A673 (cell line): Measurements from ENCODE around the gene BCLAF1. TPM values are rescaled to one million over a fixed set of nuclear protein-coding genes. Genes with fewer than 3 reads are reported as not detected.

ENCODE experiments used
- BruUV-seq: library from RNA; stranded (reverse); fragments of 400-500 nt; replicated peaks from 2 replicates; lab custom pipeline; 2021; lab: Mats Ljungman, UMichigan
- CTCF ChIA-PET: fragments of 300-600 bp; sonication (Branson Sonifier 250); formaldehyde crosslinking; loops from one replicate; lab custom pipeline; 2022; ENCODE audit warnings: antibody characterized with exemption; lab: Charles Lee
- POLR2A ChIA-PET: fragments of 300-600 bp; sonication (Branson Sonifier 250); formaldehyde crosslinking; loops from one replicate; lab custom pipeline; 2022; ENCODE audit warnings: antibody characterized with exemption; ENCODE audit not compliant: low non-redundant PET; lab: Charles Lee
- DNase-seq: peaks from one replicate; pipeline ENCODE4 v3.0.0-alpha.2; 2015; ENCODE audit warnings: low spot score
- H3K27ac ChIP-seq: fragments of 200-600 bp; sonication (generic); 2 replicates; pipeline ENCODE4 v1.5.1; 2016; ENCODE audit warnings: mixed run types, low read depth, mild to moderate bottlenecking, mixed read lengths, antibody characterized with exemption, low read length; ENCODE audit not compliant: poor library complexity, severe bottlenecking
- H3K27me3 ChIP-seq: fragments of 200-600 bp; sonication (generic); replicated peaks from 2 replicates; pipeline ENCODE4 v1.6.1; 2017; ENCODE audit warnings: mixed run types, low read depth, mild to moderate bottlenecking, mixed read lengths, antibody characterized with exemption, low read length; ENCODE audit not compliant: insufficient read depth, poor library complexity
- H3K36me3 ChIP-seq: fragments of 200-600 bp; sonication (generic); 2 replicates; pipeline ENCODE4 v1.6.1; 2016; ENCODE audit warnings: mixed run types, mild to moderate bottlenecking, mixed read lengths, antibody characterized with exemption, low read length; ENCODE audit not compliant: insufficient read depth, poor library complexity, severe bottlenecking
- H3K4me1 ChIP-seq: fragments of 200-600 bp; sonication (generic); 2 replicates; pipeline ENCODE4 v1.6.1; 2017; ENCODE audit warnings: mixed run types, mild to moderate bottlenecking, mixed read lengths, antibody characterized with exemption, low read length; ENCODE audit not compliant: insufficient read depth, poor library complexity, severe bottlenecking
- H3K4me3 ChIP-seq: fragments of 200-600 bp; sonication (generic); 2 replicates; pipeline ENCODE4 v1.5.1; 2016; ENCODE audit warnings: low read depth, mixed run types, mild to moderate bottlenecking, mixed read lengths, low read length; ENCODE audit not compliant: poor library complexity, severe bottlenecking
- H3K9me3 ChIP-seq: fragments of 200-600 bp; sonication (generic); 2 replicates; pipeline ENCODE4 v1.6.1; 2016; ENCODE audit warnings: mixed run types, low read depth, mild to moderate bottlenecking, mixed read lengths, antibody characterized with exemption, low read length; ENCODE audit not compliant: poor library complexity, severe bottlenecking
- EZH2 ChIP-seq: fragments of 200-600 bp; sonication (generic); IDR thresholded peaks from 2 replicates; pipeline ENCODE4 v1.6.1; 2017; ENCODE audit warnings: borderline replicate concordance, low read depth, mild to moderate bottlenecking, mixed read lengths, antibody characterized with exemption, low read length; ENCODE audit not compliant: poor library complexity, severe bottlenecking
- intact Hi-C: fragments of 100-400 bp; cut with micrococcal nuclease; formaldehyde crosslinking; loops from one replicate; pipeline ENCODE4 v1.10.0; 2022; ENCODE audit not compliant: unreplicated experiment
- total RNA-seq: library from RNA; stranded (reverse); gene quantifications from 2 replicates; pipeline ENCODE4 v1.2.3, GENCODE V29; 2021
- TF ChIP-seq, protein P1 (sequence below): fragments of 300-800, 200-600 bp; sonication (generic); conservative IDR thresholded peaks from 2 replicates; pipeline ENCODE4 v1.5.1; 2017; ENCODE audit warnings: low read depth, mild to moderate bottlenecking, antibody characterized with exemption, low read length, moderate library complexity, mixed read lengths

The BCLAF1 gene
- total RNA-seq, 1 experiment from 2014 or later = 284 TPM

DNA sequence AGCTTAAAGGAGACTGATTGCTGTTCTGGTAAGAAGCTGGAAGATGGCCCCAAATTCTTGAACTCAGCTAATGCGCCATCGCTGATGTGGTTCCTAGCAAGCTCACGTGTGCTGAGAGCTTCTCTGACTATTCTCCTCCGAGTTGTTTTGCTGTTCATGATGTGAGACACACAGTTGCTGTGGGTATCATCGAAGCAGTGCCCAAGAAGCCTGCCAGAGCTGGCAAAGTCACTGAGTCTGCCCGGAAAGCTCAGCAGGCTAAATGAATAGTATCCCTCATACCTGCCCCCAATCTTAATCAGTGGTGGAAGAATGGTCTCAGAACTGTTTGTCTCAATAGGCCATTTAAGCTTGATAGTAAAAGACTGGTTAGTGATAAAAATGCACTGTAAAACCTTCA lies 28.3 kb upstream of the BCLAF1 start:
- BruUV-seq = no TSS peak
- no peaks in the 10 kb centered on the region for H3K4me1 ChIP-seq
- no peak overlapping the region for H3K27ac ChIP-seq
- ChIA-PET CTCF (interaction anchor here (0.7 kb wide), 1 partner anchor 1014 kb away, joined by 4 read pairs; no protein-coding TSS in a partner anchor), POLR2A (no interaction called here)
- peaks cover 3% of the 10 kb centered on the region for H3K27me3 ChIP-seq
- H3K4me3 ChIP-seq = no peak overlapping the region
- DNase-seq = no peak
- intact Hi-C loops = loop anchor here (5.0 to 10.0 kb wide), 2 partner anchors 643 to 866 kb away; no protein-coding TSS in a partner anchor
- no peaks in the 10 kb centered on the region for H3K9me3 ChIP-seq
- H3K36me3 ChIP-seq = no peaks in the 10 kb centered on the region
- no peak for TF ChIP-seq EZH2
- TF ChIP-seq, protein P1, sequence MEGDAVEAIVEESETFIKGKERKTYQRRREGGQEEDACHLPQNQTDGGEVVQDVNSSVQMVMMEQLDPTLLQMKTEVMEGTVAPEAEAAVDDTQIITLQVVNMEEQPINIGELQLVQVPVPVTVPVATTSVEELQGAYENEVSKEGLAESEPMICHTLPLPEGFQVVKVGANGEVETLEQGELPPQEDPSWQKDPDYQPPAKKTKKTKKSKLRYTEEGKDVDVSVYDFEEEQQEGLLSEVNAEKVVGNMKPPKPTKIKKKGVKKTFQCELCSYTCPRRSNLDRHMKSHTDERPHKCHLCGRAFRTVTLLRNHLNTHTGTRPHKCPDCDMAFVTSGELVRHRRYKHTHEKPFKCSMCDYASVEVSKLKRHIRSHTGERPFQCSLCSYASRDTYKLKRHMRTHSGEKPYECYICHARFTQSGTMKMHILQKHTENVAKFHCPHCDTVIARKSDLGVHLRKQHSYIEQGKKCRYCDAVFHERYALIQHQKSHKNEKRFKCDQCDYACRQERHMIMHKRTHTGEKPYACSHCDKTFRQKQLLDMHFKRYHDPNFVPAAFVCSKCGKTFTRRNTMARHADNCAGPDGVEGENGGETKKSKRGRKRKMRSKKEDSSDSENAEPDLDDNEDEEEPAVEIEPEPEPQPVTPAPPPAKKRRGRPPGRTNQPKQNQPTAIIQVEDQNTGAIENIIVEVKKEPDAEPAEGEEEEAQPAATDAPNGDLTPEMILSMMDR = no peak

DNA sequence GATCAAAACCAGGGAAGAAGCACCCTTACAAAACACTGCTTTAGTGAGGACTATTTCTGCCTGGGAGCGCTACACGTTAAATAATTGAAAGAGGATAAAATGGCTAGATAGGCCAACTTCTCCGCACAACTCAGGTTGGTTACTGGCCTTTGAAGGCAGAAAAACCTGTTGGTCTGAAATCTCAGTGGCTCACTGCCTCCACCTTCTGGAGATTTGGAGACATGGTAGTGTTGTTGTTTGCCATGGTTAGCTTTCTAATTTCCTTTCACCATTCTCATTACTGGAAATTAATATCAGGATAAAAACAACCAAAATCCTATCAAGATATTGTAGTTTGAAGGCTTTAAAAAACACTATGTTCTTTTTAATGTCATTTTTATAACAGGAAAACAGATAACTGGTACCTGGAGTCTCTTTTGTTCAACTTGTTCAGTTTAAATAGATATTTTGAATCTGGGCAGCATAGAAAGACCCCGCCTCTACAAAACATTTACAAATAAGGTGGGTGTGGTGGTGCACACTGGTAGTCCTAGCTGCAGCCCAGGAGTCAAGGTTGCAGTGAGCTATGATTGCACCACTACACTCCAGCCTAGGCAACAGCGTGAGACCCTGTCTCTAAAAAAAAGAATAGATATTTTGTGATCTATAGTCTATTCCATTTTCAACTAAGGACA lies 27.5 kb upstream of the BCLAF1 start:
- no peaks in the 10 kb centered on the region for H3K4me1 ChIP-seq
- peak; percentile 59 for DNase-seq
- H3K36me3 ChIP-seq = no peaks in the 10 kb centered on the region
- ChIA-PET CTCF (no interaction called here), POLR2A (interaction anchor here (0.5 kb wide), 1 partner anchor 573 kb away, joined by 4 read pairs; no protein-coding TSS in a partner anchor)
- TF ChIP-seq EZH2 = no peak
- TF ChIP-seq, protein P1 = peak; percentile 77
- BruUV-seq = no TSS peak
- intact Hi-C loops = loop anchor here (5.0 to 10.0 kb wide), 2 partner anchors 642 to 865 kb away; no protein-coding TSS in a partner anchor
- H3K4me3 ChIP-seq = no peak overlapping the region
- H3K9me3 ChIP-seq = no peaks in the 10 kb centered on the region
- peaks cover 4% of the 10 kb centered on the region for H3K27me3 ChIP-seq
- no peak overlapping the region for H3K27ac ChIP-seq

DNA sequence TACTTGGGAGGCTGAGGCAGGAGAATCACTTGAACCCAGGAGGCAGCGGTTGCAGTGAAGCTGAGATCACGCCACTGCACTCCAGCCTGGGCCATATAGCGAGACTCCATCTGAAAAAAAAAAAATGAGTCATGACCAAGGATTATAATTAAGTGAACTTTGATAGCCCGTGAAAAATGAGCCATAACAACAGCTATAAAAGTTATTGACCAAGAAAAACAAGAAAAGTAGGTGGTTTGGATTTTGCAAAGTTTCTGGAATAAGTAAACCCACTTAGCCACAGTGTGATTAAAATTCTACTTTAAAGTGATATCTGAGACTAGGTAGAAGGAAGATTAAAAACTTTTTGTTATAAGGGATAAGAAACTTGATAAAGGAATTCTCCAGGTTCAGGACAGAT lies 25.9 kb upstream of the BCLAF1 start:
- Histone ChIP-seq H3K4me1 (no peaks in the 10 kb centered on the region), H3K4me3 (no peak overlapping the region), H3K9me3 (no peaks in the 10 kb centered on the region), H3K27ac (no peak overlapping the region), H3K36me3 (no peaks in the 10 kb centered on the region), H3K27me3 (peaks cover 6% of the 10 kb centered on the region)
- ChIA-PET CTCF (no interaction called here), POLR2A (no interaction called here)
- BruUV-seq = no TSS peak
- intact Hi-C loops = loop anchor here (5.0 to 10.0 kb wide), 2 partner anchors 641 to 863 kb away; no protein-coding TSS in a partner anchor
- no peak for TF ChIP-seq EZH2
- TF ChIP-seq, protein P1 = no peak
- DNase-seq = no peak
